Heart left ventricle (tissue), 16 donors: ENCODE results near the gene SORCS2. TPM values are rescaled to one million over a fixed set of nuclear protein-coding genes. Genes with fewer than 3 reads are reported as not detected.

Source experiments
- ATAC-seq, 4 donors: fragments of 200-7000 bp; cut with Tn5 transposase; one replicate each; pipeline ENCODE4 v1.9.1; 2020 to 2022; ENCODE audit warnings: moderate library complexity in 4 of 4, mild to moderate bottlenecking in 3 of 4, moderate number of reproducible peaks in 1 of 4
- DNase-seq, 5 donors: peaks; one replicate each; pipeline ENCODE4 v3.0.0-alpha.2; 2020
- H3K27ac ChIP-seq, 12 donors: fragments of 200-600 bp; sonication (generic) in 4 of 12; one replicate each; pipeline versions ENCODE4 v1.5.0 to v1.8.0; 2016 to 2022; ENCODE audit warnings: mild to moderate bottlenecking in 2 of 12
- H3K27me3 ChIP-seq, 9 donors: fragments of 200-600 bp; sonication (generic) in 2 of 9; one replicate each; pipeline versions ENCODE4 v1.5.1 to v1.8.0; 2016 to 2022; ENCODE audit warnings: mild to moderate bottlenecking in 3 of 9
- H3K36me3 ChIP-seq, 9 donors: fragments of 200-600 bp; sonication (generic) in 2 of 9; one replicate each; pipeline versions ENCODE4 v1.5.0 to v1.8.0; 2018 to 2022; ENCODE audit warnings: mild to moderate bottlenecking in 2 of 9
- H3K4me1 ChIP-seq, 12 donors: fragments of 200-600 bp; sonication (generic) in 4 of 12; one replicate each; pipeline versions ENCODE4 v1.5.0 to v1.8.0; 2016 to 2022; ENCODE audit warnings: mild to moderate bottlenecking in 3 of 12
- H3K4me3 ChIP-seq, 12 donors: fragments of 200-600 bp; sonication (generic) in 4 of 12; one replicate each; pipeline versions ENCODE4 v1.5.0 to v1.8.0; 2017 to 2022; ENCODE audit warnings: mild to moderate bottlenecking in 9 of 12, moderate library complexity in 4 of 12
- H3K9me3 ChIP-seq, 12 donors: fragments of 200-600 bp; sonication (generic) in 4 of 12; one replicate each; pipeline versions ENCODE4 v1.5.0 to v1.8.0; 2016 to 2022; ENCODE audit warnings: mild to moderate bottlenecking in 1 of 12
- CTCF ChIP-seq, 12 donors: fragments of 200-600 bp; sonication (generic) in 4 of 12; IDR thresholded peaks; one replicate each; pipeline versions ENCODE4 v1.5.0 to v1.8.0; 2018 to 2022; ENCODE audit warnings: antibody characterized with exemption in 12 of 12, mild to moderate bottlenecking in 5 of 12
- POLR2A ChIP-seq, 2 donors: fragments of 450-650 bp; IDR thresholded peaks; one replicate each; pipeline ENCODE4 v1.6.1; 2017; ENCODE audit warnings: antibody characterized with exemption in 2 of 2, mild to moderate bottlenecking in 2 of 2, moderate library complexity in 2 of 2
- WGBS, 4 donors: extraction: QIAGEN DNeasy Blood & Tissue Kit in 2 of 4; methylation state at CpG; one replicate each; pipeline versions ENCODE4 v1.1.5 to v1.1.7; 2013 to 2018; 5-methylcytosine and 5-hydroxymethylcytosine counted together
- intact Hi-C, 10 donors: fragments of 100-400 bp; cut with DNase I; formaldehyde crosslinking; loops; one replicate each; pipeline versions ENCODE4 v1.11.1 to v1.14.2; 2022
- polyA plus RNA-seq, 2 donors: library from polyadenylated mRNA; stranded (reverse); fragments of 200-250 nt; gene quantifications; one replicate each; pipeline ENCODE4 v1.2.3, GENCODE V29; 2013
- total RNA-seq, 9 donors: library from RNA; depleted of rRNA in 2 of 9; stranded (reverse); fragments of >200 nt in 2 of 9; fragmentation: NEBNext Ultra II Directional in 3 of 9; extraction: Animal tissue kit (Norgen Biotek cat#: 25700) in 3 of 9; gene quantifications; one replicate each; pipeline versions ENCODE4 v1.1.0 to v1.2.4, GENCODE V29; 2016 to 2023
- donor health status: ischemic (EF 13 %, LVEDD 7.1; RV severe dilation, severe dysfunction).
- donor health status: healthy with polysubstance abuse.
- donor health status: DM: no; HTN: yes; CAD: no.
- donor health status: DM: no; HTN: no; CAD: no.
- donor health status: ischemic (EF 25% LVEDD 6.9; RV normal size, moderate dysfunction).
- donor health status: ischemic (EF 25% LVEDD 5.7; RV mildly dilated, moderate dysfunction).
- donor health status: healthy.
- donor health status: DM: yes; HTN: yes; CAD: no.
- donor health status: ischemic (EF 35%, LVEDD 5.7; RV mildly dilated, moderate dysfunction).
- donor health status: nonischemic (EF 11% LVEDD 7.7; RV severe dilation, severe dysfunction).
- donor health status: DM: yes; HTN: yes; CAD: no.
- donor health status: PGD.
- donor health status: ischemic (EF 29% LVEDD 5.4; RV normal size, mild dysfunction).
- donor health status: nonischemic (EF 23%, LVEDD 6.1; RV moderate dilation, normal function).

The SORCS2 gene
- total and polyA plus RNA-seq, 11 donors: 0.28 to 5.5 (median 2.4) TPM

GRCh38 chr4:7354927-7355326 is 162.6 kb downstream of the SORCS2 start:
- intact Hi-C loops: no loop called here
- DNase-seq (no peak), ATAC-seq (no peak)
- H3K27ac ChIP-seq: no peak overlapping the region
- H3K4me1 ChIP-seq: peaks cover 0 to 21% (median 2%) of the 10 kb centered on the region in 12 donors
- TF ChIP-seq CTCF (IDR thresholded peaks at IDR 0.05) (no peak), POLR2A (IDR thresholded peaks at IDR 0.05) (no peak)
- no peaks in the 10 kb centered on the region for H3K27me3 ChIP-seq
- 79 to 88% (median 85%) methylated on average over 5 of the region's 5 CpGs for WGBS, 4 donors
- H3K9me3 ChIP-seq: no peaks in the 10 kb centered on the region
- no peaks in the 10 kb centered on the region for H3K36me3 ChIP-seq
- H3K4me3 ChIP-seq: no peak overlapping the region

GRCh38 chr4:7355795-7356194 is 163.5 kb downstream of the SORCS2 start:
- ATAC-seq: no peak

GRCh38 chr4:7356667-7357310 is 164.5 kb downstream of the SORCS2 start:
- intact Hi-C loops: no loop called here

More at GRCh38 chr4:7355795-7356194, 163.5 kb downstream of the SORCS2 start:
- DNase-seq: peak in 1 of 5 donors; percentile 33
- intact Hi-C loops: no loop called here
- Histone ChIP-seq H3K4me1 (peaks cover 0 to 21% (median 2%) of the 10 kb centered on the region in 12 donors), H3K27me3 (no peaks in the 10 kb centered on the region), H3K36me3 (no peaks in the 10 kb centered on the region), H3K9me3 (no peaks in the 10 kb centered on the region), H3K27ac (no peak overlapping the region), H3K4me3 (no peak overlapping the region)
- TF ChIP-seq POLR2A (IDR thresholded peaks at IDR 0.05): no peak
- 71 to 79% (median 75%) methylated on average over 3 of the region's 3 CpGs for WGBS, 4 donors

GRCh38 chr4:7357323-7357722 is 165.0 kb downstream of the SORCS2 start:
- TF ChIP-seq CTCF (IDR thresholded peaks at IDR 0.05) (no peak), POLR2A (IDR thresholded peaks at IDR 0.05) (no peak)
- 58 to 72% (median 68%) methylated on average over 9 of the region's 9 CpGs for WGBS, 4 donors
- no peak overlapping the region for H3K4me3 ChIP-seq
- H3K27ac ChIP-seq: no peak overlapping the region
- peak in 1 of 5 donors; percentile 16 for DNase-seq
- H3K36me3 ChIP-seq: no peaks in the 10 kb centered on the region
- no peak for ATAC-seq
- intact Hi-C loops: no loop called here
- peaks cover 0 to 35% (median 10%) of the 10 kb centered on the region in 12 donors for H3K4me1 ChIP-seq
- no peaks in the 10 kb centered on the region for H3K9me3 ChIP-seq
- no peaks in the 10 kb centered on the region for H3K27me3 ChIP-seq

More at GRCh38 chr4:7356667-7357310, 164.5 kb downstream of the SORCS2 start:
- H3K36me3 ChIP-seq: no peaks in the 10 kb centered on the region
- H3K27me3 ChIP-seq: no peaks in the 10 kb centered on the region
- no peak overlapping the region for H3K27ac ChIP-seq
- peaks cover 0 to 30% (median 8%) of the 10 kb centered on the region in 12 donors for H3K4me1 ChIP-seq
- no peaks in the 10 kb centered on the region for H3K9me3 ChIP-seq
- no peak for TF ChIP-seq POLR2A (IDR thresholded peaks at IDR 0.05)
- no peak overlapping the region for H3K4me3 ChIP-seq
- WGBS, 4 donors: 61 to 65% (median 63%) methylated on average over 9 to 12 of the region's 12 CpGs
- ATAC-seq (no peak), DNase-seq (peak in 1 of 5 donors; percentile 44)

GRCh38 chr4:7358100-7358735 is 165.9 kb downstream of the SORCS2 start:
- Histone ChIP-seq H3K27me3 (no peaks in the 10 kb centered on the region), H3K4me1 (peaks cover 0 to 37% (median 10%) of the 10 kb centered on the region in 12 donors), H3K9me3 (no peaks in the 10 kb centered on the region), H3K4me3 (no peak overlapping the region), H3K36me3 (no peaks in the 10 kb centered on the region), H3K27ac (peak overlapping the region in 1 of 12 donors; percentile 38)
- intact Hi-C loops: no loop called here
- WGBS, 4 donors: 55 to 63% (median 59%) methylated on average over 11 of the region's 11 CpGs
- DNase-seq: peak; percentile 45 to 80 (median 68)
- peak; percentile 81 to 90 (median 85) for ATAC-seq
- TF ChIP-seq CTCF (IDR thresholded peaks at IDR 0.05): no peak
- no peak for TF ChIP-seq POLR2A (IDR thresholded peaks at IDR 0.05)
